GM10266 (cell line): ENCODE measurements around the gene TTLL11.

Experiments used
- DNase-seq: peaks from one replicate; pipeline ENCODE4 v3.0.0; 2012; ENCODE audit errors: extremely low spot score
- CTCF ChIP-seq: IDR thresholded peaks from 2 replicates; pipeline ENCODE4 v1.5.1; 2012; ENCODE audit warnings: mild to moderate bottlenecking, low read depth; ENCODE audit not compliant: control insufficient read depth, insufficient read depth; ENCODE audit errors: missing control alignments

Gene TTLL11

DNA sequence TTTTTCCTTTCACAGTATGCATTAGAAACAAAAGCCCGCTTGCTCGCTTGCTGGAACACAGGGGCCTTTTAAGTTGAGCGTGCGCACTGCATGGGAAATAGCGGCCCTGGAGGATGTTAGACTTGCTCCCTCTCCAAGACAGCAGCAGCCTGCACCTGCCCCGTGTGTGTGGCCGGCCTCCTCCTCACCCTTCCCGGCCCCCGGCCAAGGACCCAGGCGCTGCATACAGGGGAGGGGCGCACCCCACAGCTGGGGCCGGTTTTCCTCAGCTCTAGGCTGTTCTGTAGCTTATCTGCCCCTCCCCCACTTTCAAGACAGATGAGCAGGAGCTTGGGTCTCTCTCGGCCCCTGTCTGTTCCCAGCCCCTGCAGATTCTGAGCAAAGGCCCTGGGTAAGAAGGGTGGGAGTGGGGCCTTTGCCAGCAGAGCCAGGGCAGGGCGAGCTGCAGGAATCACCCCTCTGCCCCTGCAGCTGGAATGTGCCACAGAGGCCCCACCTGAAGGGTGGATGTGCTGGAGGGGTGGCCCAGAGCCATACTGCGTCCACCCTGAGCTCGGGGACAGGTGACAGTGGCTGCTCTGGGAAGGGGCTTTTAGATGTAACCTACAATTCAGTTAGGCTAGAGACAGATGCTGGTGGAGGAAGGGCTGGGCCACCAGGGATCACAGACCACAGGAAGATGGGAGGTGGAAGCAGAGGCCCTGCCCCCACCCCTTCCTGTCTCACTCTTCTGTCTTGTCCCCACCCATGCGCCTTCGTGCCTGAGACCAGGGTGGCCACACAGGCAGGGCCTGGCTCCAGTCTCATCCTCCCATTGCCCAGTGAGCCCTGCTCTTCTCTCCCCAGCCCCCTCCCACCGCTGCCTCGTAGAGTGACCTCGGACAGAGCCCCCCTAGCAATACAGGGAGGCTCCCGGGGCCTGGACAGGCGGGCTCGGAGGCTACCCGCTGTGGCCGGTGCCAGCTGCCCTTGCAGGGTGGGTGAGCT lies 309.3 kb downstream of the TTLL11 start:
- DNase-seq = no peak

DNA sequence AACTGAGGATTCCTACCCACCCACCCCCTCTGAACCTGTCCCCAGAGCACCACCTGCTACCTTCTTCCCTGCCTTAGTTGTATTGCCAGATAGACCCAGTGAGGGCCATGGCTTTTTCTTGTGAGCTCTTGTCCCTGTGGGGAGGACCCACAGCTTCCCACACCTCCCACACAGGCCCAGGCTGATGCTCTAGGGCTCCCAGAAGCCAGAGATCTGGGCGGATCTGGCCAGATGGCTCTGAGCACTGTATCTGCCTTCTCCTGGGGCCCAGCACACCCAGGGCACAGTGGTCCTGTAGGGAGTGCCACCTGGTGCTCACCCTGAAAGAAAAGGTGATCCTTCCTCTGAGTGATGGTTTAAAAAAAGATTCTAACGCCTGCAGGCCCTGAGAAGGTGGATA lies 310.0 kb downstream of the TTLL11 start:
- DNase-seq = no peak
- TF ChIP-seq CTCF = no peak

More for the DNA sequence above, 309.3 kb downstream of the TTLL11 start:
- TF ChIP-seq CTCF = no peak

DNA sequence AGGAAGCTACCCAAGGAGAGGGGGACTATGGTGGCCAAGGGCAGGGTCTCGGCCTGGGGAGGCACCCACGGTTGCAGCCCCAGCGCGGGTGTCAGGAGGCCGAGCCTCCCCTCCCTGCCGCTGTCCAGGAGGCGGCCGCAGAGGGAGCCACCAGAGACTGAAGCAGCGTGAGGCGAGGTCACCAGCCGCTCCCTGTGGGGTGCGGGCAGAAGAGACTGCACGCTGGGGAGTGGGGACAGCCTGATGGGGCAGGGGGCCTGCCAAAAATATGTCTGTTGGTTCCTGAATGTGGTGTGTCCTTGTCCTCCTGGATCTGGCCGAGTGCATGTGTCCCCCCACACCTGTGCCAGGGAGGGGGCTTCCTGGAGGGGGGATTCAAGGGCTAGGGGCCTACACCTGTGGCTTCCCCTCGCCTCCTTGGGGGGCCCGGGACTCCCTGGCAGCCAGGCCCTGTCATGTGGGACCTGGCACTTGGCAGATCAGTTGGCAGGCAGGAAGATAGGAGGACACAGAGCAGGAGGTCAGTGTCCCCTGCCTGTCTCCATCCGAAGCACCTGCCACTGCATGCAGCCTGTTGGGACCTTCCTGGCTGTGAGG lies 310.5 kb downstream of the TTLL11 start:
- no peak for TF ChIP-seq CTCF
- DNase-seq = no peak

GRCh38 chr9:121781701-121782464 lies 311.2 kb downstream of the TTLL11 start:
- DNase-seq = no peak
- no peak for TF ChIP-seq CTCF

GRCh38 chr9:121781145-121781548 lies 312.0 kb downstream of the TTLL11 start:
- DNase-seq = no peak
- TF ChIP-seq CTCF = no peak

DNA sequence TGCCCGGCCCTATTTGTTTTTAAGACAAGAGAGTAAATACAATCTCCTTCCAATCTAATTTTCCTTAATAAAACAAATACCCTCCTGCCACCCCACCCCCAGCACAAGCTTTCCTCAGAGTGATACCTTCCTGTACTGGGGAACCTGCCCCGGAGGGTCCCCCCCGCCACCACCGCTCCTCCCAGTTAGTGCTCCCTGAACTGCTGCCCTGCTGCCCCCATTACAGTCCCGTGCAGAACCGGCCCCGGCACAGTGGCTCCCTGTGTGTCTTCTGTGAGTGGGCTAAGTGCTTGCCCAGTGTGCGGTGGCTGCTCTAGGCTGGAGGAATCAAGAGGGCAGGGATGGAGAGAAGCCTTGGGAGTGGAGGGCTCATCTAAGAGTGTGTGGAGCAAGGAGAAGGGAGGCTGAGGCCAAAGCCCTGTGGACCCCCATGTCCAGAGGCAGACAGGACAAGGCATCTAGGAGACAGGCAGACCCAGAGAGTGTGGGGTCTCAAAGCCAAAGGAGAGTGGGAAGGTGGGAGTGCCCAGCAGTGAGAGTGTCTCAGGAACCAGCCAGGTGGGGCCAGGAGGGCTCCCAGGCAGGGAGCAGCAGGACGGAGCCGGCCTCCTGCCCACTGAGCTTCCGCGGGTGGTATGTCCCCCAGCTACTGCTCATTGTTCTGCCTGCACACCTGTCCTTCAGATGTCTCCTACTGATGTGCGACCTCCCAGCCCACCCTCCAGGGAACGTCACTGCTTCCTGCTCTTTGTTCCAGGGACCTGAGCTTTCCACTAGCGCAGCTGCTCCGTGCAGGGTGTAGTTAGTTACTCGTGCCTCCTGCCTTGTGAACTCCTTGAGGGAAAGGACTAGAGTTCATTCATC lies 312.7 kb downstream of the TTLL11 start:
- TF ChIP-seq CTCF = no peak
- no peak for DNase-seq
